ENCODE data around the gene HGD. TPM values are rescaled to one million over a fixed set of nuclear protein-coding genes. Genes with fewer than 3 reads are reported as not detected.

HGD gene
- total RNA-seq, 1 experiment from 2014 or later = 0.59 TPM

- no peaks in the 10 kb centered on the region for H3K27me3 ChIP-seq (ENCODE audit: insufficient read depth, low read length)
- ChIA-PET CTCF (interaction anchor here (0.6 to 1.5 kb wide), 6 partner anchors 9 to 199 kb away, joined by 3 to 9 read pairs (median 4); no protein-coding TSS in a partner anchor), RAD21 (ENCODE audit: low non-redundant PET in 1 of 2, low total read pairs in 2 of 2, uncharacterized antibody in 2 of 2, unreplicated experiment in 2 of 2) (no interaction called here), POLR2A (interaction anchor here (0.6 to 2.6 kb wide), 9 partner anchors 9 to 500 kb away, joined by 3 to 9 read pairs (median 4); no protein-coding TSS in a partner anchor)
- ATAC-seq = no peak
- H3K9me3 ChIP-seq (ENCODE audit: control insufficient read depth in 1 of 2, insufficient read depth in 1 of 2, low read depth in 1 of 2, low read length in 2 of 2) = no peaks in the 10 kb centered on the region
- H3K4me3 ChIP-seq (replicated peaks in 1 of 2; ENCODE audit: low read depth in 1 of 2, low read length in 2 of 2) = peak overlapping the region; percentile 69 to 97
- H3K4me2 ChIP-seq (ENCODE audit: low read length) = peak overlapping the region; percentile 87
- TF ChIP-seq CBX3 (IDR thresholded peaks at IDR 0.05; ENCODE audit: low read depth) = 0 out of 2 replicates have a peak, but pooled peaks have one; percentile 6
- TF ChIP-seq YY1 (IDR thresholded peaks at IDR 0.05; ENCODE audit: extremely low read depth, insufficient replicate concordance, low read depth, low read length) = no peak
- TF ChIP-seq ATF3 (IDR thresholded peaks at IDR 0.05) = no peak
- H3K36me3 ChIP-seq (ENCODE audit: control insufficient read depth in 1 of 2, insufficient read depth in 2 of 2, low read length in 2 of 2) = peaks cover 11 to 17% of the 10 kb centered on the region in 2 experiments; a peak in 3 of 4 replicates
- H4K20me1 ChIP-seq (ENCODE audit: insufficient read depth) = no peaks in the 10 kb centered on the region
- peak overlapping the region; percentile 91 for H2AFZ ChIP-seq (ENCODE audit: low read depth, low read length, poor library complexity, severe bottlenecking)
- peaks cover 3 to 11% of the 10 kb centered on the region in 2 experiments; a peak in 2 of 4 replicates for H3K4me1 ChIP-seq (ENCODE audit: control insufficient read depth in 1 of 2, insufficient read depth in 2 of 2, low read length in 2 of 2)
- DNase-seq (ENCODE audit: low read depth, low spot score) = no peak
- H3K79me2 ChIP-seq (ENCODE audit: insufficient read depth, low read length) = peaks cover 46% of the 10 kb centered on the region
- intact Hi-C loops (cut with micrococcal nuclease) = loop anchor here (1.0 kb wide), 1 partner anchor 147 kb away; the partner anchor contains the start of genes GTF2E1 and RABL3
- H3K9me2 ChIP-seq (ENCODE audit: insufficient read depth) = no peaks in the 10 kb centered on the region
- H3K27ac ChIP-seq (ENCODE audit: low read depth, low read length) = peak overlapping the region; percentile 15
- H3K9ac ChIP-seq (ENCODE audit: low read length) = peak overlapping the region; percentile 98
- BruUV-seq (replicated peaks) = TSS peak; percentile 78
These were observed 86.3 kb downstream of the HGD start for GRCh38 chr3:120595788-120596115.

DNA sequence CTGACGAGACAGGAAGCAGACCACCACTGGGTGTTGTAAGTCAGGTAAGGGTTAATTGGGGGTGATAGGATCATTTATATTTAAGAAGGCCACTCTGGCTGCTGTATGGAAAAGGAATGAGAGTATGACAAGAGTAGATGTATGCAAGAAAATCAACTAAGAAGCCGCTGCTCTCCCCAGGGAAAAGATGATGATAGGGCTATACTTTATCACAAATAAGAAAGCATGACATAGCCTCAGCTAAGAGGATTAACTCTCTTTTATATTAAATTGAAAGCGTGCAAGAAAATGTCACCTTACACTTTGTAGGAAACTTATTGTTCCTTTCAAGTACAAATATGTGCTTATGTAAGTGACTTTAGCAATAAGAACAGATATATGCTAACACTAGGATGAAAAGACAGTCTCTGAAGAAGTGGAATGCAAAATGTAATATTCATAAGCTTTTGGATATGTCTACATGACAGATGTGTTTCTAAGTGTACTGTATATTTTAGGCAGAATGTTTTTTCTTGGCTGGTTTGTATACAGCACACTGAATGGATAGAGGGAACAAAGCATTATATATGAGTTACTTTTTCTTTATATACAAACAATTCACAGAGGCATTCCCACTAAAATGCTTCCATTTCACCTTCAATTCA is 94.6 kb downstream of the HGD start:
- Histone ChIP-seq H3K79me2 (ENCODE audit: insufficient read depth, low read length) (no peaks in the 10 kb centered on the region), H3K9ac (ENCODE audit: low read length) (no peak overlapping the region), H3K27me3 (ENCODE audit: insufficient read depth, low read length) (no peaks in the 10 kb centered on the region), H3K27ac (ENCODE audit: low read depth, low read length) (no peak overlapping the region), H3K36me3 (ENCODE audit: control insufficient read depth in 1 of 2, insufficient read depth in 2 of 2, low read length in 2 of 2) (no peaks in the 10 kb centered on the region), H3K9me3 (ENCODE audit: control insufficient read depth in 1 of 2, insufficient read depth in 1 of 2, low read depth in 1 of 2, low read length in 2 of 2) (no peaks in the 10 kb centered on the region), H2AFZ (ENCODE audit: low read depth, low read length, poor library complexity, severe bottlenecking) (no peak overlapping the region), H3K4me2 (ENCODE audit: low read length) (no peak overlapping the region), H3K9me2 (ENCODE audit: insufficient read depth) (no peaks in the 10 kb centered on the region), H4K20me1 (ENCODE audit: insufficient read depth) (no peaks in the 10 kb centered on the region), H3K4me3 (replicated peaks in 1 of 2; ENCODE audit: low read depth in 1 of 2, low read length in 2 of 2) (no peak overlapping the region), H3K4me1 (ENCODE audit: control insufficient read depth in 1 of 2, insufficient read depth in 2 of 2, low read length in 2 of 2) (no peaks in the 10 kb centered on the region)
- ChIA-PET POLR2A (no interaction called here), CTCF (no interaction called here), RAD21 (ENCODE audit: low non-redundant PET in 1 of 2, low total read pairs in 2 of 2, uncharacterized antibody in 2 of 2, unreplicated experiment in 2 of 2) (no interaction called here)
- ATAC-seq = no peak
- intact Hi-C loops (cut with micrococcal nuclease) = no loop called here
- DNase-seq (ENCODE audit: low read depth, low spot score) = no peak
- no TSS peak for BruUV-seq (replicated peaks)
- TF ChIP-seq FOSL1 (IDR thresholded peaks at IDR 0.05; ENCODE audit: low read depth) (no peak), ZNF274 (IDR thresholded peaks at IDR 0.05; ENCODE audit: low read depth, low read length) (no peak), SP1 (IDR thresholded peaks at IDR 0.05; ENCODE audit: low read depth) (no peak), CTCF (IDR thresholded peaks at IDR 0.05 in 2 of 3, conservative IDR thresholded peaks at IDR 0.05 in 1 of 3; ENCODE audit: borderline replicate concordance in 1 of 3, insufficient read depth in 1 of 3, low read depth in 2 of 3, low read length in 2 of 3) (no peak), EGR1 (IDR thresholded peaks at IDR 0.05; ENCODE audit: low read depth) (no peak), CBX3 (IDR thresholded peaks at IDR 0.05; ENCODE audit: low read depth) (no peak)
- TF ChIP-seq, protein P1, sequence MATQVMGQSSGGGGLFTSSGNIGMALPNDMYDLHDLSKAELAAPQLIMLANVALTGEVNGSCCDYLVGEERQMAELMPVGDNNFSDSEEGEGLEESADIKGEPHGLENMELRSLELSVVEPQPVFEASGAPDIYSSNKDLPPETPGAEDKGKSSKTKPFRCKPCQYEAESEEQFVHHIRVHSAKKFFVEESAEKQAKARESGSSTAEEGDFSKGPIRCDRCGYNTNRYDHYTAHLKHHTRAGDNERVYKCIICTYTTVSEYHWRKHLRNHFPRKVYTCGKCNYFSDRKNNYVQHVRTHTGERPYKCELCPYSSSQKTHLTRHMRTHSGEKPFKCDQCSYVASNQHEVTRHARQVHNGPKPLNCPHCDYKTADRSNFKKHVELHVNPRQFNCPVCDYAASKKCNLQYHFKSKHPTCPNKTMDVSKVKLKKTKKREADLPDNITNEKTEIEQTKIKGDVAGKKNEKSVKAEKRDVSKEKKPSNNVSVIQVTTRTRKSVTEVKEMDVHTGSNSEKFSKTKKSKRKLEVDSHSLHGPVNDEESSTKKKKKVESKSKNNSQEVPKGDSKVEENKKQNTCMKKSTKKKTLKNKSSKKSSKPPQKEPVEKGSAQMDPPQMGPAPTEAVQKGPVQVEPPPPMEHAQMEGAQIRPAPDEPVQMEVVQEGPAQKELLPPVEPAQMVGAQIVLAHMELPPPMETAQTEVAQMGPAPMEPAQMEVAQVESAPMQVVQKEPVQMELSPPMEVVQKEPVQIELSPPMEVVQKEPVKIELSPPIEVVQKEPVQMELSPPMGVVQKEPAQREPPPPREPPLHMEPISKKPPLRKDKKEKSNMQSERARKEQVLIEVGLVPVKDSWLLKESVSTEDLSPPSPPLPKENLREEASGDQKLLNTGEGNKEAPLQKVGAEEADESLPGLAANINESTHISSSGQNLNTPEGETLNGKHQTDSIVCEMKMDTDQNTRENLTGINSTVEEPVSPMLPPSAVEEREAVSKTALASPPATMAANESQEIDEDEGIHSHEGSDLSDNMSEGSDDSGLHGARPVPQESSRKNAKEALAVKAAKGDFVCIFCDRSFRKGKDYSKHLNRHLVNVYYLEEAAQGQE (IDR thresholded peaks at IDR 0.05; ENCODE audit: low read depth) = no peak
- TF ChIP-seq, protein P2, sequence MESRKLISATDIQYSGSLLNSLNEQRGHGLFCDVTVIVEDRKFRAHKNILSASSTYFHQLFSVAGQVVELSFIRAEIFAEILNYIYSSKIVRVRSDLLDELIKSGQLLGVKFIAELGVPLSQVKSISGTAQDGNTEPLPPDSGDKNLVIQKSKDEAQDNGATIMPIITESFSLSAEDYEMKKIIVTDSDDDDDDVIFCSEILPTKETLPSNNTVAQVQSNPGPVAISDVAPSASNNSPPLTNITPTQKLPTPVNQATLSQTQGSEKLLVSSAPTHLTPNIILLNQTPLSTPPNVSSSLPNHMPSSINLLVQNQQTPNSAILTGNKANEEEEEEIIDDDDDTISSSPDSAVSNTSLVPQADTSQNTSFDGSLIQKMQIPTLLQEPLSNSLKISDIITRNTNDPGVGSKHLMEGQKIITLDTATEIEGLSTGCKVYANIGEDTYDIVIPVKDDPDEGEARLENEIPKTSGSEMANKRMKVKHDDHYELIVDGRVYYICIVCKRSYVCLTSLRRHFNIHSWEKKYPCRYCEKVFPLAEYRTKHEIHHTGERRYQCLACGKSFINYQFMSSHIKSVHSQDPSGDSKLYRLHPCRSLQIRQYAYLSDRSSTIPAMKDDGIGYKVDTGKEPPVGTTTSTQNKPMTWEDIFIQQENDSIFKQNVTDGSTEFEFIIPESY (IDR thresholded peaks at IDR 0.05; ENCODE audit: extremely low read depth, insufficient replicate concordance, low read length) = no peak
